Forelimb muscle (tissue), 1 donor: ENCODE results near the gene MAPK7. TPM values are rescaled to one million over a fixed set of nuclear protein-coding genes. Genes with fewer than 3 reads are reported as not detected.

Source experiments
- DNase-seq: peaks from one replicate; pipeline ENCODE4 v3.0.0-alpha.2; 2013; ENCODE audit warnings: low read depth
- polyA plus RNA-seq: library from polyadenylated mRNA; unstranded; fragments of 120-200 nt; gene quantifications from one replicate; pipeline ENCODE4 v1.2.1, GENCODE V29; 2013; ENCODE audit not compliant: insufficient read length

Gene MAPK7
- 22.4 TPM for polyA plus RNA-seq

DNA sequence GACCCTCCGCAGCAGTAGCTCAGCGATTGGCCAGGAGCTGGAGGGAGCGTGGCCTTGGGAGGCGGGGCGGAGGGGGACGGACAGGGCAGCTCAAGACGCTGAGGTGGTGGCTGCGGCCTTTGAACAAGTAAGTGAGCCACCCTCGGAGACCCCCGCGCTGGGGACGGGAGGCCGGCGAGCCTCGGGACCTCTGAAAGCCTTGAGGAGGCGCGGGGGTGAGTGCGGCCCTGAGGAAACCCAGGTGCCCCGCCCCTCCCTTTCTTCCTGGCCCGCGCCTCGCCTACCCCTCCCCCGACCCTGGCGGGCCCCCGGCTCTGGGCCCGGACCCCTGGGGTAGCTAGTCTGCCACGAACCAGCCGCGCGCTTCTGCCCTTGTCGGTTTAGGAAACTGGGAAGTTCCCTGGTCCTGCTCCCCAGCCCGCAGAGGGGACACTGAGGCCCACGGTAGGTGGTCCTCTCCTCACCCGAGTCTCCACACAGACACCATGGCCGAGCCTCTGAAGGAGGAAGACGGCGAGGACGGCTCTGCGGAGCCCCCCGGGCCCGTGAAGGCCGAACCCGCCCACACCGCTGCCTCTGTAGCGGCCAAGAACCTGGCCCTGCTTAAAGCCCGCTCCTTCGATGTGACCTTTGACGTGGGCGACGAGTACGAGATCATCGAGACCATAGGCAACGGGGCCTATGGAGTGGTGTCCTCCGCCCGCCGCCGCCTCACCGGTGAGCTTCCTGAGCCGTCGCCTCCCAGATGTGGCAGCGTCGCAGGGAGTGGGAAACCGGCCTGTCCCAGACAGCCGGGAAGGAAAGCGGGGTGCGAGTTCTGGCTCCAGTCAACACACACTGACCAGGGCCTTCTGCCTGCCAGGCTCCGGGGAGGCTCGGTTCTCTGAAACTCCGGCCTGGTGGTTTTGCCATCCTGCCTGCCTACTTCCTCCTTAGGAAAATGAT lies at the start of gene MAPK7:
MAPK7 (plus strand) TSS at position 83 of the 945 bp plus-strand sequence; CDS start at position 486, 403 bp downstream.
- no peak for DNase-seq

DNA sequence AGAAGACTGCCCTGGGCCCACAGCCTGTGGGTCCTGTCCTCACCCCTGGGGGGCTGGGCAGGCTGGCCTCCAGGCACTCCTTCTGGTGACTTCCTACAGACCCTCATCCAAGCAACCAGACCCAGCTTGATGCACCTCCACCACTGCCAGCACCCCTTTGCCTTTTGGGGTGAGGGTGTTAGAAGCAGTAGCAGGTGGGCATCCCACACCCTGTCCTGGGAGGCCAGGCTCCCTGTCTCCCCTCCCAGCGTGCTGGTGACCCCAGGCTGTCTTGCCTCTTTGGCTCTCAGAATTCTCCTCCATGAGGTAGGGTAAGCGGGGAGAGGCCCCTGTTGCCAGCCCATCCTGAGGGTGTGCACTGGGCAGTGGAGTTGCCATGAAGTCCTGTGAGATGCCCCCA lies 49.2 kb upstream of the MAPK7 start:
- DNase-seq = no peak

DNA sequence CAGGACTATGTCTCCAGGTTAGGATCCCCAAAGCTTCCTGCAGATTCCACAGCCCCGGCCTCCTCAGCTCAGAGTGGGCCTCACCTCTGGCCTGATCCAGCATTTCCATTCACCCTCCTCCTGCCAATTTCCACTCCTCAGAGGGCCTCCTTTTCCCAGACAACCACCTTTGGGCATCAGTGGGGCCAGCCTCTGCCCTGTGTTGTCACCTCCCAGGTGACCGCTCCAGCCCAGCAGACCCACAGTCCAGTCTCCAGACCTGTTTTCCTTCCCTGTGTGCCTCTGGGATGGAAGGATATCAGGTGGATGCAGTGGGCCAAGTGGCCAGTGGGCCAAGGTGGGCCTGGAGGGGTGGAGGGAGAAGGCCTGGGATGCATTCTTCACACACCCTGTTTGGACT lies 48.5 kb upstream of the MAPK7 start:
- no peak for DNase-seq

DNA sequence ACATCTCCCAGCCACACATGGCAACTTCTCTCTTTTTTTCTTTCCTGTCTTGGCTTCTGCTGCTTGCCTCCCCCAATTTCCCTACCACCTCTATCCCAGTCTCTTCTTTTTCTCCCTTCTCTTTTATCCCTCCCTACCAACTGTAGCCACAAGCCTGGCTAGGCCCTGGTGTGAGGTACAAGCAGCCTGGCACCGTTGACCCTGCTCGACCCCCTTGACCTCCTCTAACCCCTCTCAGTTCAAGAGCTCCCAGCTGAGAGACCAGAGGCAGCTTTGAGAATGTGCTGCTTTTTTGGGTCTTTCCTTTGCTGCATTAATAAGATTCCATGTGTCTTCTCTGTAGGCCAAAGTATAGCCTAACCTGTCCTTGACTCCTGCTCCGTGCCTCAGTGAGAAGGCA lies 48.0 kb upstream of the MAPK7 start:
- DNase-seq = no peak

DNA sequence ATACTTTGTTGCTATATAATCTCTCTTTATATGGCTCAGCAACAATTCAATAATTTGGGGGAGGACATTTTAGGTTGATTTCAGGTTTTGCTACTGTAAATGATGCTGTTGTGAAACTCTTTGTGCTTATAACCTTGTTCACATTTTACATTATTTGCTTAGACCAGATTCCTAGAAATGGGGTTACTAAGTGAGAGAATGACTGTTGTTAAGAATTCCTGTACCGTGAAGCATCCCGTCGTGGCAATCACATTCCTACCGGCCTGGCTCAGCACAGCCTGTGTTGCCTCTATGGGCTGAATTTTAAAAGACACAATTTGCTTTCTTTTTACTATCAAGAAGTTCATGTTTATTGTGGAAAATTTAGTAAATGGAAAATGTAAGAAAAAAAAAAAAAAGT lies 47.2 kb upstream of the MAPK7 start:
- DNase-seq = no peak

DNA sequence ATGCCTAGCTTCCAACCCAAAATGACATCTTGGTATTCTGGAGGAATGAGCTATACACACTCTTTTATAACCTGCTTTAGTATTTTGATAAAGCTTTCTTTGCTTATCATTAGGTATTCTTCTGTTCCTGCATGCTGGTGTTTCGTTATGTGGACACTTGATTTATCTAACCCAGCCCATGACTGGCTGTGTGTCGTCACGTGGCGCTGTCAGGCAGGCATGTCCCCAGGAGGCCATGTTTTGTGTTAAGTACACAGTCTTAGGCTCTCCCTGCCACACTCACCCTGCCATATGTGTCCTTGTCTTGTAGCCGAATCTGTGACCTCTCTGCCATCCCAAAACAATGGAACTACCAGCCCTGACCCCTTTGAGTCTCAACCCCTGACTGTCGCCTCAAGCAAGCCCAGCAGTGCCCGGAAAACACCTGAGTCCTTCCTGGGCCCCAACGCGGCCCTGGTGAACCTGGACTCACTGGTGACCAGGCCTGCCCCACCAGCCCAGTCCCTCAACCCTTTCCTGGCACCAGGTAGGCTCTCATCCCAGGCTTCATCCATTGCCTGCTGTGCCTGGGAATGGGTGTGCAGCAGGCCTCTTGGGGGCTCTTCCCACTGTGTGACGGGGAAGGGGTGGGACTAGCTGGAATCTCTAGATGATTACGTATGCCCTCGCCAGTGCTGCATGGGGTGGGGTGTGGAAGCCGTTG lies 46.6 kb upstream of the MAPK7 start:
- no peak for DNase-seq

DNA sequence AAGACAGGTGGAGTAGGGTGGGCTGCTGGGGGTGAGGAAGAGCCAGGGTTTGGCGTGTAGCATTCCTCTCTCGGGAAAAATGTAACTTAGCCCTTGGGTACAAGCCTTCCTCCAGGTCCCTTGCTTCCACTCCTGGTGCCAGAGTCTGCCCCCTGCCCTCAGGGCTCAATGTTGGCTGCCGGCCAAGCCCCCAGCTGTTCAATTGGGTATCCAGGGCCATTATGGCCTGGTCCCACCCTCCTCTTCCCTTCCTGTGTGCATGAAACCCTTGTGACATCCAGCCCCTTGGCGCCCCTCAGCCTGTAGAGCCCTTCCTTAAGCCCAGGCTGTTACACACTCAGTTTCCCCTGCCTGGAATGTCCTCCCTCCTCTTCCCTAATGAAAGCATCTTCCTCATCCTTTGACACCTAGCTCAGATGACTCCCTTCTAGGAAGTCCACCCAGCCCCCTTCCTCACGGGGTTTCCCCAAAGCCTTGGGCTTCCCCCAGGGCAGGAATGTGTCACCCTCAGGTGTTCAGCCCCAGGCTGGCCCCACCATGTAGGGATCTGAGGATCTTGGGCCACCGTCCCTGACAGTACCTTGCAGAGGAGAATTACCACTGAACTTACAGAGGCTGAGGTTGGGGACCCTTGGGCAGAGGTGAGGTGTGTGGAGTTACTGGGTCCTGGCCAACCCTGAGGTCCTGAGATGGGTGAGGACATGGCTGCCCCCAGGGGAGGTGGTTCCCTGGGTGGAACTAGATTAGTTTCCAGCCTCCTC lies 45.7 kb upstream of the MAPK7 start:
- no peak for DNase-seq

DNA sequence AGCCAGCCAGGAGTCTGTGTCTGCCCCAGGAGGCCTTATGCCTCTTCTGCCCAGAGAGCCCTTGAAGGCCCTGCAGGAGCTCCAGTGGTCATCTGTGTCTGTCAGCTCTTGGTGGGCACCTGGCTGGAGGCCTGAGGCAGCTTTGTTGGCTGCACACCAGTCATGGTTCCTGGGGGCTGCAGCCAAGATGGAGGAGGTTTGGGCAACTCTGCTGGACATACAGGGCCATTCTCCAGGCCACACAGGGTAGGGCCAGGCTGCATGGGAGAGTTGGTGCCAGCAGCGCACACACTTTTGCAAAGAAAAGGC lies 45.2 kb upstream of the MAPK7 start:
- DNase-seq = no peak

DNA sequence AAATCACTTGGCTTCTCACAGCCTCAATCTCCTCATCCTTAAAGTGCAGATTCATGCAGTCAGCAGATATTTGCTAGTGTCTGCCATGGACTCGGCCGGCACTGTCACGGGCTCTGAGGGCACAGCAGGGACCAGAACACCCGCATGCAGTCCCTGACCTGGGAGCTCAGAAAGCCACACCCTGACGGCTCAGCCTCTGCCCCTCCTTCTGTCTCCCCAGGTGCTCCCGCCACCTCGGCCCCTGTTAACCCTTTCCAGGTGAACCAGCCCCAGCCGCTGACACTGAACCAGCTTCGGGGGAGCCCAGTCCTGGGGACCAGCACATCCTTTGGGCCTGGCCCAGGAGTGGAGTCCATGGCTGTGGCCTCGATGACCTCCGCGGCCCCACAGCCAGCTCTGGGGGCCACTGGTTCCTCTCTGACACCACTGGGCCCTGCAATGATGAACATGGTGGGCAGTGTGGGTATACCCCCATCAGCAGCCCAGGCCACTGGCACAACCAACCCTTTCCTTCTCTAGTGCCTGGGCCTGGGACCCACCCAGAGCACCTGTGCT lies 44.5 kb upstream of the MAPK7 start:
- DNase-seq = no peak

DNA sequence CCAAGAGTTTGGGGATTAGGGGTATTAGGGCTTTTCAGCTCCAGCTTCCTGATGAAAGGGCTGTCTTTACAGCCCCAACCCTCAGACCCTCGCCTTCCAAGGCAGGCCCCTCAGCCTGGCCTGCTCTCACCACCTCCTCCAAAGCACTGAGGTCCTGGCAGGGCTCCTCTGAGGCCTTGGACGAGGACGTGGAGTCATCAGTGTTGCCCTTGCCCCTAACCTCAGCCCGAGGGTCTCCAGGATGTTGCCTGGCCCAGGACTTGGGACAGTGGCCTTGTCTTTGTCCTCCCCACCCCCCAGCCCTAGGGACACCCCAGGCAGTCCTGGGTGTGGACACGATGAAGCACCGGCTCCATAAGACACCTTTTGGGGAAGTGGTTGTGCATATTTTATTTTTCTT lies 44.0 kb upstream of the MAPK7 start:
- no peak for DNase-seq

DNA sequence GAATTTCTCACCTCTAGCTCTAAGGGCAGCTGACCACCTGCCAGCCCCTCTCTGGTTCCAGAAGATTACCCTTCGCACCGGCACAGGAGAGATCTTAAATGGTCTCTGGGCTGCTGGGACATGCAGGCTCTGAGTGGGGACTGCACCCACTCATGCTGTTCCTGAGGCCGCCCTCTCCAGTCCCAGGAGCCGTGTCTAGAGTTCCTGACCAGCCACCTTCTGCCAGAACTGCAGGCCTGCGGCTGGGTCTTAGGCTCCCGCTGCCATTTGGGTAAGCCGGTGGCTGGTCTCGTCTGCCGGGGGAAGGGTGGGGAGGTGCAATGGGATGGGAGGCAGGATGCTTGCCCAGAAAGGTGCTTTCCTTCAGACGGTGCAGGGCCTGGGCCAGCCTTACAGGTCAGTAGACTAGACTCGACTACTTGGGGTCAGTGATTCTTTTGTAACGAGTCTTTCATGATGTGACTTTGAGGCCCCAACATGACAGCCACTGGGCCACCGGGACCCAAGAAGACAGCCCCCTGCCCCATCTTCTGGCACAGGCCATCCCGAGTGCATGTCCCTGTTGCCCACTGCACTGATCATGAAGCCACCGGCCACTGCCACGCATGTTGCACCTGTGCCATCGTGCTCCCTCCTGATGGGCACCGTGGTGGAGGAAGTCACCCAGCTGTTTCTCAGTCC lies 42.2 kb upstream of the MAPK7 start:
- DNase-seq = no peak

DNA sequence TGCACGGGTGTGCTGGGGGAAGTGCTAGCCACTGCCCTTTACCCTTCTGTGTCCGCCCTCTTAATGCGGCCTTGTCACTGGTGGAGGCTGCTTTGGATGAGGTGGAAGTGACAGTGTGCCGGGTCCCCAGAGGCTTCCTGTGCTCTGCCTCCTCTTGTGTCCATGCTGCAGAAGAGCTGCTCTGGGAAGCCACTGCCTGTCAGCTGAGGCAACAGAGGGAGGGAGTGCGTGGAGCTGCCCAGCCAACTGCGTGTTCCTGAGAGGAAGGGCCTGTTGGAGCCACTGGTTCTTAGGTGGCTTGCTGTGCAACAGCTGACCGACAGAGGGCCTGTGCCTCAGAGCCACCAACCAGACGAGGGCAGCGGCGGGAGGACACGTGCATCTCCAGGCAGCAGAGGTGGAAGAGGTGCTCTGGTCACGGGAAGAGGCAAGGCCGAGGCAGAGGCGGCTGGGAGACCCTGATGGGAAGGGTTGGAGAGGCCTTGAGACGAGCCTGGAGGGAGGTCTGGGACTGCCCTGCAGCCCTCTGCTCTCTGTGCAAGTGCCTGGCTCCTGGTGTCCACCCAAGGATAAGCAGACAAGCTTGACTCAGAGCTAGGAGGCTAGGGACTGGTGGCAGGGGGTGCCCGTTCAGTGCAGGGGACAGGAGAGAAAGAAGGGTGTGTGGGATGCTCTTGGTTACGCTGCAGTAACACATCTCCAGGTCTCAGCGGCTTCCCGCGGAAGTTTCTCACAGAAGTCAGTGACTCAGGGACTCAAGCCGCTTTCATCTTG lies 41.2 kb upstream of the MAPK7 start:
- no peak for DNase-seq

DNA sequence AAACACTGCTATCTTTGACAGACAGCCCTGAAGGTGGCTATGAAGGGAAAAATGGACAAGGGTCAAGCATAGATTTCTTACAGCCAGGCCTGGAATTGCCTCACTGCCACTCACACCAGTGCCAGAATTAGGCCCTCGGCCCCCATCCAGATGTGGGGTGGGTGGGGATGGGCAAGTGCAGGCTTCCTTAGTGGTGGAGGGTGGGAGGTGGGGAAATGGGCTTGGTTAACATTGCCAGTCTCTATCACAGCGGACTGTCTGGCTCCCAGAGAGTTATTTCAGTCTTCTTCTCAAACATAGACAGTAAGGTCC lies 40.6 kb upstream of the MAPK7 start:
- DNase-seq = no peak

DNA sequence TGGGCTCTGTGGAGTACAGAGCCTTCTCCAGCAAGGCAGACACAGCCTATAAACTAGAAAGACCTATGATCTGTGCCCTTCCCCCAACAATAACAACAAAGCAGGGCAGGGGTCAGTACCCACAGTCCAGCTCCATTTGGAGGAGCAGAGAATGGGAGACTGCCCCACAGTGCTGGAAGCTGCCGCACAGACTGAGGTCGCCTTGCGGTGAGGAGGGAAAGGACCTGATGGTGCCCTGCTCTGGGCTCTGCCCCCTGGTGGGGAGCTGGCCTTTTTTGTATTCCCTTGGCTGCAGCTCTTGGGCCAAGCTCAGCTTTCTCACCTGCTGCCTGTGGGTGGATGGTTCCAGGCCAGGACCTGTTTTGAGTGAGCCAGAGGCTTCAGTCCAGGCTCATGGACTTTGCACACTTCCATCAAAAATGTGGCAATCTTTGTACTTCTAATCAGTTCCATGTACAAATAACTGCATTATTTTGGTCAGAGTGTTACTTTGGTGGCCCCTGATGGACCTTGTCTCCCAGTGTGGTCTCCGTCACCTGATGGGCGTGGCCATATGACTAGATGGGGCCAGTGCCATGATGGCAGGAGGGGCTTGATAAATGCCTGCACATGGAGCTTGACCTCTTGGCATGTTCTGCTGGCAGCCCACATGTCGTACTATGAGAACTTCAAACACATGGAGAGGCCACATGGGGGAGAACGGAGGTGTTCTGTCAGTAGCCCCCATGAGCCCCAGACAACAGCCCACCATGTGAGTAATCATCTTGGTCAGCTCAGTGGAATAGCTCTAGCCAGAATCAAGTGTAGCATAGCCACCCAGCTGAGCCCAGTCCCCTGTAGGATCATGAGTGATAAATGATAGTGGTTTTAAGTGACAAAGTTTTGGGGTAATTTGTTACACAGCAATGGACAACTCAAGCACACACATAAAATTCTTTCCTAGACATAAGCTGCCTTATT lies 40.0 kb upstream of the MAPK7 start:
- no peak for DNase-seq

DNA sequence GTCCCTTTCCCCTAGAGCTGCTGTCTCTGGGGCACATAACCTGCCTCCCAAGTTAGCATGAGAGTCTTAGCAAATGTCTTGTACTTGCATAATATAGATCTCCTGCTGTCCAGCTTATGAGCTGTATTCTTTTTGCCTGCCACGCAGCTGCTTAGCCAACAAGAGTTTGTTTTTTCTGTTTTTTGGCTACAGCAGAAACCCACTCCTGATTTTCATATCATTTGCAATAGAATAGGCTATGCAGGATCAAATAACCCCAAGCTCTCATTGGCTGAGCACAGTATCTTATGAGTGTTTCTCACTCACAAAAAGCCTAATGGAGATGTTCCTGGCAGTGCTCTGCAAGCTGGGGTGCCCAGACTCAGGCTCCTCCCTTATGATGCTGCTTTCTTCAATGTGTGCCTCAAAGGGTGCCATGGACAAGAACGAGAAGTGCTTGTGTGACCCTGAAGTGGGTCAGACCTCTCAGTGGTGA lies 38.9 kb upstream of the MAPK7 start:
- no peak for DNase-seq

DNA sequence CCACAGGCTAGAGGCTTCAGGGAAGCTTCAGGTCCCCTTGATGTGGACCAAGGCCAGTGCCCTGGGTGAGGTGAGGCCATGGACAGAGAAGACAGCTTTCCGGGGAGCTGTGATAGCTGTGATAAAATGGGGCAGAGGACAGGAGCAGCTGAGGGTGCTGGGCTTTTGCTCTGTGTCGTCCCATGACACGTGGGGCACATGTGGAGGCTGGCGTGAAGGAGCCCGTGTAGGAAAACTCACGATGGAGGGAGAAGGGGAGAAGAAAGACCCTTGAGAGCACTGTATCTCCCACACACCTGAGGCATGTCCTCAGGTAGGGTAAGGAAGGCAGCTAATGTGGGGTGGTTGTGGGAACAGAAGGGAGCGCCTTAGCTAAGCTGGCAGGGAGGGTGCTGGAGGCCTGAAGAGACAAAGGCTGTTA lies 37.1 kb upstream of the MAPK7 start:
- no peak for DNase-seq

DNA sequence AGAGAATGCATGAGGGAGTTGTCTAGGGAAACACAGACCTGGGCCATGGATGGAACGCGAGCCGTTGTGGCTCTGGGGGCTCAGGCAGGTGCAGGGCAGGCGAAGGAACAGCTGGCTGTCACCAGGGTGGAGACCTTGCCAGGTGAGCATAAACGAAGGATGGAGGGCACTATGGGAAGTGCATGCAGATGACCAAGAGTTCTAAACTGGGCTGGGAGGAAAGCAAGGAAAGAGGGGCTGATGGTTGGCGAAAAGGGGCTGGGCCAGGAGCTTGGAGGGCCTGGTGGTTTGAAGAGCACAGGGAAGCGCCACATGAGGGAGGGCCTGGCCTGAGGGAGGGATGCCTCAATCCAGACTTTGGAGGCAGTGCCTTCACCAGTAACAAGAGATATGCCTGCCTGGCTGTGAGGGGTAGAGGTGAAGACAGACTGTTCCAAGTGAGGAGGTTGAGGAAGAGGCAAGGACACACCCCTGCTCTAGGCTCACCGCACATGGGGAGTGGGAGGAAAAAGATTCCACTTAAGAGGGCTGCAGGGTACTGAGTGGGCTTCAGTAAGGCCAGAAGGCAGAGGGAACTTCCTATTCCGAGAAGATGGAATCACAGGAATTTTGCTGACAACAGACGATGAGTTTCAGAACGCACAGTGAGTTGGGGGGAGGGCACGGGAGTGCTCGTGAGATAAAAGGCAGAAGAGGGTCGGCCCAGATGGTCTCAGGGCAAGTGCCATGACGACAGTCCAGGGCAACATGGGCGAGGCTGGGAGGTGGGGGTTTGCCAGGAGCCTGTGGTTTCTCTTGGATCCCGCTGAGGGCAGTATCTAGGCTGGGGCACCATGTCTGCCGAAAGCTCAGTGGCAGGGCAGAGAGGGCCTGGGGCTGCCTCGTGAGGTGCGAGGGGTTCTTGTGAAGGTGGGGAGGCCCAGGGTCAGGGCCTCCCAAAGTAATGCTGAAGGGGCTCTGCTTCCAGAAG lies 36.4 kb upstream of the MAPK7 start:
- no peak for DNase-seq

DNA sequence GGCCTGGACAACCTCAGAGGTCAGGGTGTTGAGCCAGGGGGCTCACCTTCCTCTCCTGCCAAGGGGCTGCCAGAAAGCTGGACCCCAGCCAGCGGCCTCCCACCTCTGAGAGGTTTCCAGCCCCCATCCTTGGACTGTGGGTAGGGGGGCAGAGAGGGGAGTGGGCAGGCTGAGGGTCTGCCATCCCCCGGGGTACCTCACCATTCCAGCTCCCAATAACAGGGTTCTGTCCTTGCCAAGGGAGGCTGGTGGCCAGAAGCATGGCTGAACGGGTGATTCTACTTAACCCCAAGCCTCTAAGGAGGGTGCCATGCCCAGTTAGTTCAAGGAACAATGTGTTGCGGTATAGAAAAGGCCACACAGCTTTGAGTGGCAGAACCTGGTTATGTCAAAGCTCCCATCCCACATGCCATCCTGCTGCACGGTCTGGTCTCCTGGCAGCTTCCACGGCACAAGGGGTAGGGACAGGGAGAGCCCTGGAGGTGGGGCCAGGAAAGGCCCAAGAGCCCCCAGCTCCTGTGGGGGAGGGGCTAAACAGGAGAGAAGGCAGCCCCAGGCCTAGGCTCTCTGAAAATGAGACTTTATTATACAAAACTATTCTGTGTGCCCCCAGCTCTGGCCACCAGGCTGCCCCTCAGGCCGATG lies 35.6 kb upstream of the MAPK7 start:
- no peak for DNase-seq
